Activated CD8-positive, alpha-beta memory T cell treated with anti-CD3 and anti-CD28 coated beads for 1 hour (primary cell): Measurements from ENCODE around the gene RTEL1.
A peak's percentile ranks its signal among the peaks of the same experiment; 100 is the strongest.

Experiments
- DNase-seq, 2 donors: peaks; one replicate each; pipeline ENCODE4 v3.0.0-alpha.2; 2020; ENCODE audit warnings: low read depth in 1 of 2; ENCODE audit errors: extremely low read depth in 1 of 2

The RTEL1 gene

DNA sequence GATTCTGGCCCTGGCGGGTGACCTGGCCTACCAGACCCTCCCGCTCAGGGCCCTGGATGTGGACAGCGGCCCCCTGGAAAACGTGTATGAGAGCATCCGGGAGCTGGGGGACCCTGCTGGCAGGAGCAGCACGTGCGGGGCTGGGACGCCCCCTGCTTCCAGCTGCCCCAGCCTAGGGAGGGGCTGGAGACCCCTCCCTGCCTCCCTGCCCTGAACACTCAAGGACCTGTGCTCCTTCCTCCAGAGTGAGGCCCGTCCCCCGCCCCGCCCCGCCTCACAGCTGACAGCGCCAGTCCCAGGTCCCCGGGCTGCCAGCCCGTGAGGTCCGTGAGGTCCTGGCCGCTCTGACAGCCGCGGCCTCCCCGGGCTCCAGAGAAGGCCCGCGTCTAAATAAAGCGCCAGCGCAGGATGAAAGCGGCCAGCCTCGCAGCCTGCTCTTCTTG lies 80.6 kb downstream of the RTEL1 start:
- DNase-seq = peak in 1 of 2 donors; percentile 15

DNA sequence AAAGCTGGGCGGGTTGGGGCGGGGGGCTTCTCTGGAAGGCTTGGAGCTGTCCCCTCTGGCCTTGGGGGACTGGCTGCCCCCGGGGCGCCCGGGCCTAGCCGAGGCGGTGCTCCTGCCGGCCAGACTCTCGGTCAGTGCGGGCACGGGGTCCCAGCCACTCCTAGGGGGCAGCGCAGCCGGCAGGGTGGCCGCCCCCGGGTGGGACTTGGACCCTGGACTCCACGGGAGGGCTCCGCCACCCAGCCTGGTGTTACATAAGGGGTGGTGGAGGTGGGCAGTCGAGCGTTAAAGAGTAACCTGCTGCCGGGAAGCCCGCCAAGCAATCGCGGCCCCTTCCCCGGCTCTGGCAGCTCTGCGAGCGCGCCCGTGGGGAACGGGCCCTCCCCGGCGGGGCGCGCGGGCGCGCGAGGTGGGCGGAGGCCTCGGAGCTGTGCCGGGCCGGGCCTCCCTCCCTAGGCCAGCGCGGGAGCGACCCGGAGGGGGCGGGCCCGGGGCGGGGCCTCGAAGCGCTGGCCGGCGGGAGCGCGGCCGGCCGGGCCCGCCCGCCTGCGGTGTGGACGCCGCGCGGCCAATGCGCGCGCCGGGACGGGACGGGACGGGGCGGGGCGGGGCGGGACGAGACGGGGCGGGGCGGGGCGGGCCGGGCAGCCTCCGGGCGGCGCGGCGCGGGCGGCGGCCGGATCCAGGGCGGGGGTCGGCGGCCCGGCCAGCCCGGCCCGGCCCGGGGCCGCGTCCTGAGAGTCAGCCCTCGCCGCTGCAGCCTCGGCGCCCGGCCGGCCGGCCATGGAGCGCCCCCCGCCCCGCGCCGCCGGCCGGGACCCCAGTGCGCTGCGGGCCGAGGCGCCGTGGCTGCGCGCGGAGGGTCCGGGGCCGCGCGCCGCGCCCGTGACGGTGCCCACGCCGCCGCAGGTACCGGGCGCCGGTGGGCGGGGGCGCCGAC lies 81.3 kb downstream of the RTEL1 start, which contains the start of gene SLC2A4RG:
Gene SLC2A4RG, plus strand, starts transcription at position 647 of the 940 bp plus-strand sequence. Its CDS starts 137 bp downstream, at position 784.
- DNase-seq = peak in 1 of 2 donors; percentile 59

- peak in 1 of 2 donors; percentile 33 for DNase-seq
Measured at GRCh38 chr20:63740070-63740626, 82.0 kb downstream of the RTEL1 start.

DNA sequence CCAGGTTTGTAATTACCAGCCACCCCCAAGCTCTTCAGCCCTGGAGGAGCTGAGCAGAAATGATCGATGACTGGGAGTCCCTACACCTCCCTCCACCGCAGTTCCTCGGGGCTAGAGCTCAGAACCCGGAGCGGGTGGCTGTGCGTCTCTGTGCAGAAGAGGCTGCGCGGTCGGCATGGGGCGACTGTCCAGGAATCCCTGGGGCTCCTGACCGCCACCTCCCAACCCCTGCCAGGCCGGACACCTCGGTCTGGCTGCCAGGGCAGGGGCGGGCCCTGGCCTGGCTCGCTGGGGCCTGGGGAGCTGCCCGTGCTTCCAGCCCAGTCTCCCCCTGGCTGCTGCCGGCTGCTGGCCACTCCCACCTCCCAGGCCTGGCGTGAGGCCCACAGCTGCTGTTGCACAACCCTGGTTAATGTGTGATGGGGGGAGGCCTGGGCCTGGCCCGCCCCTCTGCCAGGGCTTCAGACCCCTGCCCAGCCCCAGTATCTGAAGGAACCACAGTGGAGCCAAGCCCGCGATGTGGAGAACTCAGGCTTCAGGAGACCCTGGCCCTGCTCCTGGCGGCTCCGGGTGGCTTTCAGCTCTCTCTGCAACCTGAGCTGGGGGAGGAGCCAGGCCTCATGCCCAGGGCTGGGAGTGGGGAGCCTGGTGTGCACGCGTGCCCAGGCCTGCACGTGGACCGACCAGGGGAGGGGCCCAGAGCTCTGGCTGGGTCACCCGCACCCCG lies 82.7 kb downstream of the RTEL1 start:
- DNase-seq = no peak

GRCh38 chr20:63741354-63741675 lies 83.2 kb downstream of the RTEL1 start:
- DNase-seq = no peak

DNA sequence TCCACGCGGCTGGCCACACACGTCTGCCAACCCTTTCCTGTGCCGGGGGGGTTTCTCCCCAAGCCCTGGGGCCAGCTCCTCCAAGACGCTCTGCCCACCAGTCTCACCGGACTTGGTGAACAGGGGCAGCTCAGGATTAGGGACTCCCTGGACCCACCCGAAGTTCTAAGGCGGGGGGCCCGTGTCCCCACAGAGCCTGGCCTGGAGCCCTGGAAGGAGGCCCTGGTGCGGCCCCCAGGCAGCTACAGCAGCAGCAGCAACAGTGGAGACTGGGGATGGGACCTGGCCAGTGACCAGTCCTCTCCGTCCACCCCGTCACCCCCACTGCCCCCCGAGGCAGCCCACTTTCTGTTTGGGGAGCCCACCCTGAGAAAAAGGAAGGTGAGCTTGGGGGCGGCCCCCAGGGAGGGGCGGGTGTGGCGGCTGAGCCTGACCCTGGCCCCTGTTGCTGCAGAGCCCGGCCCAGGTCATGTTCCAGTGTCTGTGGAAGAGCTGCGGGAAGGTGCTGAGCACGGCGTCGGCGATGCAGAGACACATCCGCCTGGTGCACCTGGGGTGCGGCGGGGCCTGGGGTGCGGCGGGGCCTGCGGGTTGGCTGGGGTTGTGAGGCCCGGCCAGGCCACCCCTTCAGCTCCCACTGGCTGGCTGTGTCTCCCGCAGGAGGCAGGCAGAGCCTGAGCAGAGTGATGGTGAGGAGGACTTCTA lies 83.7 kb downstream of the RTEL1 start:
- DNase-seq = no peak

DNA sequence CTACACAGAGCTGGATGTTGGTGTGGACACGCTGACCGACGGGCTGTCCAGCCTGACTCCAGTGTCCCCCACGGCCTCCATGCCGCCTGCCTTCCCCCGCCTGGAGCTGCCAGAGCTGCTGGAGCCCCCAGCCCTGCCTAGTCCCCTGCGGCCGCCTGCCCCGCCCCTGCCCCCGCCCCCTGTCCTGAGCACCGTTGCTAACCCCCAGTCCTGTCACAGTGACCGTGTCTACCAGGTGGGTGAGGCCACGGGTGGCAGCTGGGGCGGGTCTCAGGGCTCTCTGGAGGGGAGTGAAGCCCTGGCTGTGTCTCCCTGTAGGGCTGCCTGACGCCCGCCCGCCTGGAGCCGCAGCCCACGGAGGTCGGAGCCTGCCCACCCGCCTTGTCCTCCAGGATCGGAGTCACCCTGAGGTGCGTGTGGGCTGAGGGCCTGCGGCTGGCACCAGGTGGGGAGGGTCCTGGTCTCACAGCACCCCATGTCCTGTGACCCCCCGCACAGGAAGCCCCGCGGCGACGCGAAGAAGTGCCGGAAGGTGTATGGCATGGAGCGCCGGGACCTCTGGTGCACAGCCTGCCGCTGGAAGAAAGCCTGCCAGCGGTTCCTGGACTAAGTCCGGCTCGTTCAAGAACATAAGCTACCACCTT lies 84.4 kb downstream of the RTEL1 start:
- DNase-seq = no peak

- no peak for DNase-seq
Measured at GRCh38 chr20:63743210-63743970, 85.3 kb downstream of the RTEL1 start.

- no peak for DNase-seq
Measured at GRCh38 chr20:63744158-63744557, 86.0 kb downstream of the RTEL1 start.

DNA sequence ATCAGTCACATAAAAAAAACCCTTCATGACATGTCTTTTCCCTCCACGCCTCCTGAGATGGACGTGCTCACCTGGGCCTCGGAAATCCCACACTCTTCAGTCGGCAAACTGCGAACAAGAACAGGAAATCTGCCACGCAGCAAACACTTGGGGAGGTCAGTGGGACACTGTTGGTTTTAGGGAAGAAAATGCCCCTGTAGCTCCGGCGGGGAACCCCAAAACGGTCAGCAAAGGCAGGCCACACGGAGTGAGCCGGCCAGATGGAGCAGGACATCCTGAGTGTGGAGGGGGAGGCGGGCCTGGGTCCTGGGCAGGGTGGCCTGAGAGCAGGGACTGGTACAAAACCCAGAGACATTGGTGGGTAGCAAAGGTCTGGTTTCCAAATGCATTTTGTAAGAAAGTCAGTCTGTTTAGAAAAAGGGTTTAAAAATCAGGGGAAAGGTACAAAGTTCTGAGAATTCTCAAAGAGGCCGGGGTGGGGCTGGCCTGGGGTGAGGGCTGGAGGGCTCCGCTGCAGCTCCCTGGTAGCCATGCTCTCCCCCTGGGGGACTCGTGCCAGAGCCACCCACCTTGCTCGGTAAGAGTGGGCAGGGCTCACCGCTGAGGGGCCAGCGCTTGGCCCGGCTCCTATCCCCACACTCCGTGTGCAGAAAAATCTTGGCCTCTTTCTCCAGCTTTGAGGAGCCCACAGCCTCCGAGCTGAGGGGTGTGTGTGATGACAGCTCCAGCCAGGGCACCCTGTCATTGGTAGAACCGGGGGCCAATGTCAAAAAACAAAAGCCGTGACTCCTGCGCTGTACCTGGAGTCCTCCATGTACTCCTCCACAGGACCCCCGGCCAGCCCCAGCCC lies 86.7 kb downstream of the RTEL1 start:
- no peak for DNase-seq

- no peak for DNase-seq
Measured at GRCh38 chr20:63745424-63745805, 87.3 kb downstream of the RTEL1 start.
